ENCODE data around the gene PLA2G6.

DNA sequence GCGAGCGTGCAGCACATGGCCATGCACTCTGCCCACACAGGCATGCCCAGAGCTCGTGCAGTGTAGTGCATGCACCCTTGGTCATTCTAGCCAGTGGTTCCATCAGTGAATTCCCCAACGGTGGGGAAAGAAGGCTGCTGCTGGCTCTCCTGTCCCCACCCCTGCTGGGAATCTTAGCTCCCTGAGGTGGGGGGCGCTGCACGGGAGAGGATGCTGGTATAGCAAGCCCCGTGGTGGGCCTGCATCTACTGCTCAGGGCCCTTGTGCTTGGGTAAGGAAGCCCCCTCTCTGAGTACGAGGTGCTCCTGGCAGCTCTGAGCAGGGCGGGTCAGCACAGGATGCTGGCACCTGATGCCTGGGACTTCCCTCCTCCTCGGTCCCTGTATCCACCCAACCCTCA is 52.6 kb downstream of the PLA2G6 start:
- no peak for TF ChIP-seq EP300 (IDR thresholded peaks at IDR 0.05)
- no peak for TF ChIP-seq POLR2A (IDR thresholded peaks at IDR 0.05)

All from upper lobe of left lung (tissue), 4 donors.